GM12872 (cell line): ENCODE results near the gene ANKRD45.

ENCODE experiments used
- TF ChIP-seq, protein P1 (sequence below): IDR thresholded peaks from 3 replicates; pipeline ENCODE4 v1.5.1; 2011; ENCODE audit warnings: low read depth, mild to moderate bottlenecking, low read length, moderate library complexity; ENCODE audit not compliant: insufficient read depth

Gene ANKRD45

DNA sequence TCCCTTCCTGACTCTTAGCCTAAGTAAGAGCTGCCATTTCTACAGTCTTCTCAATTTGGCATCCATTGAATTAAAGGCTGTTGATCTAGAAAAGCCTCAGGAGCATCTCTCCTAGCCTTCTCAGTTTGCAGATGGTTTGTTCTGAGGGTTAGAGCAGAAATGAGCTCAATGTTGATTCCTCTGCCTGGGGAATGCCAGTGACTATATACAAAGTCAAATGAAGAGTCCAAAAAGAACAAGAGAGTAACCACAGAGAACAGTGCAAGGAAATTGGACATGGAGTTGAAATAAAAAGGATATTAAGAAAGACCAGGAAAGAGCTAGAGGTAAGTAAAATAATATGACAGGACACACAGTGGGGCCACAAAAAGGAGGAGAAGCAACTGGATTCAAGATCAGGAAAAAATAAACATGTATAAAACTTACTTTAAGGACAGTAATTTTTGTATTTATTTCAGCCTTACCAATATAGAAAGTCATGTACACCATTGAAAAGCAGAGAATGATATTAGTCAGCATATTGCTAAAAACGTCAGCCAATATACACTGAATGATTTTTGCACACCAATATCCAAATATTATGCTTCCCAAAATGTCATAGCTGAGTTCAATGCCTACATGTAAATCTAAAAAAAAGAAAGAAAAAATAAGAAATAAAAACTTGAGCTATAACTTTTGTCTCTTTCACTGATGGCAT lies 88.1 kb downstream of the ANKRD45 start:
- TF ChIP-seq, protein P1, sequence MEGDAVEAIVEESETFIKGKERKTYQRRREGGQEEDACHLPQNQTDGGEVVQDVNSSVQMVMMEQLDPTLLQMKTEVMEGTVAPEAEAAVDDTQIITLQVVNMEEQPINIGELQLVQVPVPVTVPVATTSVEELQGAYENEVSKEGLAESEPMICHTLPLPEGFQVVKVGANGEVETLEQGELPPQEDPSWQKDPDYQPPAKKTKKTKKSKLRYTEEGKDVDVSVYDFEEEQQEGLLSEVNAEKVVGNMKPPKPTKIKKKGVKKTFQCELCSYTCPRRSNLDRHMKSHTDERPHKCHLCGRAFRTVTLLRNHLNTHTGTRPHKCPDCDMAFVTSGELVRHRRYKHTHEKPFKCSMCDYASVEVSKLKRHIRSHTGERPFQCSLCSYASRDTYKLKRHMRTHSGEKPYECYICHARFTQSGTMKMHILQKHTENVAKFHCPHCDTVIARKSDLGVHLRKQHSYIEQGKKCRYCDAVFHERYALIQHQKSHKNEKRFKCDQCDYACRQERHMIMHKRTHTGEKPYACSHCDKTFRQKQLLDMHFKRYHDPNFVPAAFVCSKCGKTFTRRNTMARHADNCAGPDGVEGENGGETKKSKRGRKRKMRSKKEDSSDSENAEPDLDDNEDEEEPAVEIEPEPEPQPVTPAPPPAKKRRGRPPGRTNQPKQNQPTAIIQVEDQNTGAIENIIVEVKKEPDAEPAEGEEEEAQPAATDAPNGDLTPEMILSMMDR = no peak

DNA sequence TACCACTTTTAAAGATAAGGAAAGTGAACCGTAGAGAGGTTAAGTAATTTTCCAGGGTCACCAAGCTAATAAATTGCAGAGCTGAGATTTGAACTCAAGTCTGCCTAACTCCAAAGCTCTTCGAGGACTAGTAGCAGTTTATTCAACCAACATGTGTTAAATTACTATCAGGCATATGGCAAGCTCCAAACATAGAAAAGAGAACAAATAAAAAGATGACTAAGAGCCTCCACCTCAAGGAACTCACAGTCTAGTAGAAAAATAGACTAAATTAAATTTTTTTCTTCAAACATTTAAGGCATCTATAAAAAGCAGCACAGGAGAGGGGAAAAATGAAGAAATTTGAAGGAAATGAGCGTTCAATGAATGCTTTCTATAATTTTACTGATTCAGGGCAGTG lies 89.0 kb downstream of the ANKRD45 start:
- TF ChIP-seq, protein P1 = no peak

DNA sequence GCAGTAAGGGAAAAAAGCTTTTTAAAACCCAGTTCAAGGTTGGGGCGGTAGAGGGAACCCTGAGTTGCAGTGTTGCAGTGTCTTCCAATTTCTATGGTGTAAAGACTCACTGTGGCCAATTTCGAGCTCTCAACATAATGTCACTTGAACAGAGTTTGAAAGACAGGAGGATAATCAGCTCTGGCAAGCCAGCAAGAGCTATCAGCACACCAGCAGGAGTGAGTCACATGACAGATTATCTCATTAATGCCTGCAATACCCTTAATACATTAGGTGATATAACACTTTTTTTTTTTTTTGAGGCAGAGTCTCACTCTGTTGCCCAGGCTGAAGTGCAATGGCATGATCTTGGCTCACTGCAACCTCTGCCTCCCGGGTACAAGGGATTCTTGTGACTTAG lies 89.6 kb downstream of the ANKRD45 start:
- TF ChIP-seq, protein P1 = no peak

DNA sequence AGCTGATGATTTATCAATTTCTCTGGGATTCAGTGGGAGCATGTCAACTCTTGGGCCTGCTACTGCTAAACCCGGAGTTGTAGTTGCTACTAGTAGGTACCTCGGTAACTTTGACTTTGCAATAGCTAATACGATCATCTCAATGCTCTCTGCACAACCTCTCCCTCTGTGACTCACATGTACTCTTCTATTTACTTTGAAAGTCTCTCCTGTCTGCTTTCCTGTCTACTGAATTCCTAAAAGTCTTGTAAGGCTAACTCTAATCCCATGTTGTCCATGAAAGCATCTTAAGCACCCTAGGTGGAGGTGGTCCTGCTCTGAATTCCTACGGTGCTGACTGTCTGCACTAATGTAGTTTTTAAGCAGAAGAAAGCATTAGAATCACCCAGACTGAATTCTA lies 96.1 kb downstream of the ANKRD45 start:
- TF ChIP-seq, protein P1 = no peak

DNA sequence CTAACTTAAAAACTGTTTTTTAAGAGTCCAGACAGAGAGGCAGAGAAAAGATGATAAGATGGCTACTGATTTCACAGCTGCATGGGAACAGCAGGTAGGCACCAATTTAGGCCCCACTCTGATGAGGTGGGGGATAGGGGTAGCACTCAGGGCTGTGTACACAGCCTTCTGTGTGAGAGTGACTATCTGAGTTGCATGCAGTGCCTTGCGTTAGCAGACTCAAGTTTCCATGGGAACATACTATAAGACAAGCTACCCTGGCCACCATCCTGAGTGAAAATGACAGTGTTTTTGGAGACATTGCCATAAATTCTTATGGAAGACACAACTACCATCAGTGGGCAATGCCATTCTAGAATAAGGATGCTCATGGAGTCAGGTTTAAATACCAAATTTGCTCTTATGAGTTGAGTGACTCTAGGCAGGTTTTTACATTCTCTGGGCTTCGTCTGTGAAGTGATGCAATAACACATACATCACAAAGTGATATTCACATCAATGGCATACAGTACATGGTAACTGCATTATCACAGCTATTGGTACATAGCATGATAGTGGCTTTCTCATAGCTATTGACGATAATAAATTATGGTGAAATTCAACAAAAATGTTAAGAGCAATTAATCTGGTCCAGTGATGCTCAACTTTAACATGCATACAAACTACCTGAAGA lies 97.3 kb downstream of the ANKRD45 start:
- TF ChIP-seq, protein P1 = no peak

DNA sequence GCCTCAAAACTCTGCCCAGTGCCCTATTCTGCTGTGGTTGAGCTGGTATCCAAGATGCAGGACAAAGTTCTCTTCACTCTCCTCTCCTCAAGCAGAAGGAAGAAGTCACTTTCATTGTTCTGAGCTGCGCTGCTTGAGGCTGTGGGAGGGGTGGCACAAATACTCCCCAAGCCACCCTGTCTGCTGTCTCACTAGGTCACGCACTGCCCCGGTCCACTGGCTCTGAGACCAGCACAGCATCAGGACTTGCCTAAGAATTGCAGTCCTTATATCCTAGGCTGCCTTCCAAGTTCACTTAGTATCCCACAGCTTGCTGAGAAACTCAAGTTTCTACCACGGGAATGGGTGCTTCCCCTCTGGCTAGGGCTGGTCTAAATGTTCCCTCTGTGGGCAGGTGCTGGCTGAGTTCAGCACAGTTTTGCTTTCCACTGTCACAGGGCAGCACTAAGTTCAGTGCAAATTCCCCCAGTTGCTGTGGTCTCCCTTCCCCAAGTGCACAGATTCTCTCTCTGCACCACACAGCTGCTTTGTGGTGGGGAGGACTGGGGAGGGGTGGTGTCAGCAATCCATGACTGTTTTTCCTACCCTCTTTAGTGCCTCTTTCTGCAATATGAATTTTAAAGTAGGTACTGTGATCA lies 99.2 kb downstream of the ANKRD45 start:
- TF ChIP-seq, protein P1 = no peak

DNA sequence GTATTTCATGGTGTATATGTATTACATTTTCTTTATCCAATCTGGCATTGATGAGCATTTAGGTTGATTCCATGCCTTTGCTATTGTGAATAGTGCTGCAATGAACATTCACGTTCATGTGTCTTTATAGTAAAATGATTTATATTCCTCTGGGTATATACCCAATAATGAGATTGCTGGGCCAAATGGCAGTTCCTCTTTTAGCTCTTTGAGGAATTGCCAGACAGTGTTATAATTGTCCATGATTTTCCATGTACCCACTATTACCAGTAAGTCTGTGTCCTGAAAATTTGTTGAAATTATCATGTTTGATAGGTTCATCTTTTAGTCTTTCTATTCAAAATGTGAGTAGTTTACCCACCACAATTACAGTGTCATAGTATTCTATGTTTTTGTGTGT lies 101.2 kb downstream of the ANKRD45 start:
- TF ChIP-seq, protein P1 = no peak
